Activated CD4-positive, alpha-beta T cell treated with anti-CD3 and anti-CD28 coated beads, Interleukin-2, amount 50 U/mL, for 4 hours (primary cell): ENCODE results near the gene CCDC27.
"Not testable (repeated sequence)": the region's sequence is repeated elsewhere in the genome, so short reads cannot be mapped to it uniquely, and the experiment has no call there.

ENCODE experiments used
- DNase-seq, 2 experiments: peaks; one replicate each; pipeline ENCODE4 v3.0.0-alpha.2; 2020

The CCDC27 gene

DNA sequence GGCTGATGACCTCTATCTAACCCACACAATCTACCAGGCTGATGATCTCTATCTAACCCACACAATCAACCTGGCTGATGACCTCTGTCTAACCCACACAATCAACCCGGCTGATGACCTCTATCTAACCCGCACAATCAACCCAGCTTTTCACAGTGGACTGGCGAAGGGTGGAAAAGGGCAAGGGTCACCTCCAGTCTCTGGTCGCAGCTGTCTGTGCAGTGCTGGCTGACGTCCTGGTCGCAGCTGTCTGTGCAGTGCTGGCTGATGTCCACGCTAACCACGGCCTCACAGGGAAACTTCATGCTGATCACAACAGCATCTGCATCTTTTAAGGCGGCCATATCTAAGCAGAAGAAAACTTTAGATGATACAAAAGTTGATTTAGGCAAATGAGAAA is 12.2 kb upstream of the CCDC27 start:
- DNase-seq: no peak

DNA sequence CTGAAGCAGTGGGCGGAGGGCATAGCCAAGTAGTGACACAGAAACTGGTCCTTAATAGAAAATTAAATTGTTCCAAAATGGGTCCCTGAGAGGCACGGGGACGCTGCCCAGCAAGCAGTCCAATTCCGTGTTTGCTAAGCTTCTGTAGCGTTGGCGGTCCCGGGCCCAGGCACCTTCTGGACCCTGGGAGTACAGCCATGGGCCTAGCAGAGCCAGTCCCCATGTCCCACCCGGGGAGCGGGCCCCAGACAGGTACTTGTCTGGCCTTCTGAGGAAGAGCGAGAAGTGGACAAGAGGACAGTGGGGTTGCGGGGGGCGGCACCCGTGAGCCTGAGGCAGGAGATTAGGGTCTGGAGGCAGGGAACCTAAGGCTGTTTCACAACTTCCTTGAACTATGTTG is 11.5 kb upstream of the CCDC27 start:
- no peak for DNase-seq

DNA sequence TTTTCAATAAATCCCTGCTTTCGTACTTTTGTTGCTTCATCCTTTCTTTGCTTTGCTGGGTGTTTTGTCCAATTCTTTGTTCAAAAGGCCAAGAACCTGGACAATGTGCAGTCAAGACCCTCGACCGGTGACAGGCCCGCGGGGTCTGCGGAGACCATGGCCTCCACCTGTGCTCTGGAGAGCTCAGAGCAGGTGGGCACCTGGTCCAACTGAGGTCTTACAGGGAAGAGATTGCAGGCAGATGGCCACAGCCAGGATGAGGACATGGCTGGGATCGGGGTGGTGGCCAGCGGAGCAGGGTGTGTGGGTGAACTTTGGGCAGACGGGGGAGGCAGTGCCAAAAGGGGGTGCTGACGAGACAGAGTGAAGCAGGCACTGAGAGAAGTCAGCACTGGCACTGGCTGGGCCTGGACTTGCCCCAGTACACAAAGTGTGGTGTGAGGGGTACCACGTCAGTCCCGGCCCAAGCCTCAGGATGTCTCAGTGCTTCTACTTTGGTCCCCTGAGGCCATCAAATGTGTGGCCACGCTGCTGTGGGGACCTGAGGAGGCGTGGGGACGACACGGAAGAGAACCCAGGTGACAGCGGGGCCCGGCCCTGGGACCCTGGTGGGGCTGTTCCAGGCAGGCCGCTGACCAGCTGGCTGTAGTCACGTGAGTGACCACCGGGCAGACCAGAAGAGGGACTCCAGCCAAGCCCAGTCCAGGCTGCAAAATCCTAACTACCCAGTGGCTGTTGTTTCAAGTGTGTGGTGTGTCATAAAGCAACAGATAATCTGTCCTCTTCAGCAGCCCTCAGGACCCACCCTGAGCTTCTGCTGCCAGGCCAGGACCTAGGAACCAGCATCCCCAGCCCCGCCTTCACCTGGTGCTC is 10.4 kb upstream of the CCDC27 start:
- no peak for DNase-seq

DNA sequence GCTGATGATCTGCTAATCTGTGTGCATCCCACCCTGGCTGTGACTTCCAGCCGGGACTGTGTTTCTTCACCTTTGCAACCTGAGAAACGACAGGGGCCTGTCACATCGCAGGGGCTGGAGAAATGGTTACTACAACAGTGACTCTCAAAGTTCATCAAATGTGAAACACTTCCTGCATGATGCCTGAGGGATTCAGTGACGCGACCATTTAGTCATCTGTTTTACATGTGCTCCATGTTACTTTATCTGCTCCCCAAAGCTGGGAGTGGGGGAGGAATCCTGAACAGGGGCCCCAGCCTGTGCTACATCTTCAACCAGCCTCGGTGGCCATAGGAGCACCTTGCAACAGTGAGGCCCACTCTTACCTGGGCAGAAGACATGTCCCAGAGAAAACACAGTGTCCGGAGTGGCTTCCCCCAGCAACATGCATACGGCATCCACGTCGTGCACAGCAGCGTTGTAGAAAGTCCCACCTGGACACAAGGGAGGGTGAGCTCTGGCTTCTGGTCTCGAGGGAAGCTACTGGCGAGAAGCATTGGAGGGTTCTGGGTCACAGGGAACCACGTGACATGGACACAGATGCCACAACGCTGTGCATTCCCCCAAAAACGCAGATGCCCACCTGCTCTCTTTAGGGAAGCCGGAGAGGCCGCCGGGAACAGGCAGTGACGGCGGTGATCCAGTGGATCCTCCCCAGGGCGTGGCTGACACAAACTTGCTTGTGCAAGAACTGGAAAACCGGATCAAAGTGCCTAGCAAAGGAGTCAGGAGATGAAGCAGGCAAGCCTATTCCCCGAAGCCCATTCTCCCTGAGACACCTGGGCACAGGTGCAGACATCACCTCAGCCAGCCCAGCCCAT is 9.6 kb upstream of the CCDC27 start:
- DNase-seq: no peak

DNA sequence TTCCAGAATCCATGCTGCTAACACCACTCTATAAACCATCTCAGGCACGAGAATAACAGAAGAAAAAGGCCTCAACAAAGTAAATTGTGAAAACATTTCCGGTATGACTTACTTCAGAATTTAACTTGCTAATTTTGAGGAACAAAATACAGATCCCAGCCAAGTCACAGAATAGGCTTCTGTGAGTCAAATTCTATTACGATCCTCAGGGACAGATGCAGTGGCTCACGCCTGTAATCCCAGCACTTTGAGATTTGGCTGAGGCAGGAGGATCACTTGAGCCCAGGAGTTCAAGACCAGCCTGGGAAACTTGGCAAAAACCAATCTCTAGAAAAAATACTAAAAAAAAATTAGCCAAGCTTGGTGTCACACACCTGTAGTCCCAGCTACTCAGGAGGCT is 8.8 kb upstream of the CCDC27 start:
- DNase-seq: no peak

DNA sequence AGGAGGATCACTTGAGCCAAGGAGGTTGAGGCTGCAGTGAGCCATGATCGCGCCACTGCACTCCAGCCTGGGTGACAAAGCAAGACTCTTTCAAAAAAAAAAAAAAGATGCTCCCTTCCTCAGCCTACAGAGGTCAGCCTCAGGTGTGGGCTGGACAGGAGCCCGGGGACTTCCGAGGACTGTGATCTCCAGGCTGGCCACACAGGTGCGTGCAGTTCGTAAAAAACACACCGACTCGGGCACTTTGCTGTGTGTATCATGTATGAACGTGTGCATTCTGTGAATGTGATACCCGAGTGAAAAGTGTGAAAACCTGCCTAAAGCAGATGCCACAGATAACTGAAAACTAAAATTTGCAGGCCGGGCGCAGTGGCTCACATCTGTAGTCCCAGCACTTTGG is 8.4 kb upstream of the CCDC27 start:
- no peak for DNase-seq

DNA sequence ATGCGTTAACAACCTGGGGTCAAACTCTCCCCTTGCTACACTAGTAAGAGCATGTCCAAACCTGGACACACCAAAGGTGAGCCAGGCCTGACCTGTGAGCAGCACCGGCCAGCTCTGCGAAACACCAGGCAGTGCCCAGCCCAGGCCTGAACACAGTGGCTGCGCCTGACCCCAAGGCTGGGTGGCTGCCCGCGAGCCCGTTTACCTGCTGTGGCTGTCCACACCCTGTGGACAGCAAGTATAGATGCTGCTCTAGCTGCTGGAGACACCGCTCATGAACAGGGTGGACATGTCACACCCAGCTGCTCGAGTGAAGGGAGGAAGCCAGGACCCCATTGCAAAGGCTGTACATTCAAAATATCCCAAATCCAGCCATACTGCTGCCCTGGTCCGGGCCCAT is 7.6 kb upstream of the CCDC27 start:
- DNase-seq: no peak

DNA sequence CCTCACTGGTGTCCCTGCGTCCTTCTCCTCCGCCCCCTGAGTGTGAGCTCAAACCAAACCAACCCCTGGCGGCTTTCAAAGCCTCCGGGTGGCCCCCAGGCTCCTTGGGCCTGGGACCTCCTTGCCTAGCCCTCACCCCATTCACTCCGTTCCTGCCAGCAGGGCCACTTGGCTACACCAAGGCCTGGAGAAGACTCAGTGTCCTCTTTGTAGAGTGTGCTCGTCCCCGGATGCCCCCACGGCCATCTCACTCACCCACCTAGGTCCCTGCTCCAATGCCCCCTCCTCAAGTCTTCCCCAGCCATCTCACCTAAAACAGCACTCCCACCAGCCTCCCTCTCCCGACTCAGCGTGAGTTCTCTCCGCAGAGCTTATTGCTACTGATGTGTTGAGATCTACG is 7.2 kb upstream of the CCDC27 start:
- no peak for DNase-seq

DNA sequence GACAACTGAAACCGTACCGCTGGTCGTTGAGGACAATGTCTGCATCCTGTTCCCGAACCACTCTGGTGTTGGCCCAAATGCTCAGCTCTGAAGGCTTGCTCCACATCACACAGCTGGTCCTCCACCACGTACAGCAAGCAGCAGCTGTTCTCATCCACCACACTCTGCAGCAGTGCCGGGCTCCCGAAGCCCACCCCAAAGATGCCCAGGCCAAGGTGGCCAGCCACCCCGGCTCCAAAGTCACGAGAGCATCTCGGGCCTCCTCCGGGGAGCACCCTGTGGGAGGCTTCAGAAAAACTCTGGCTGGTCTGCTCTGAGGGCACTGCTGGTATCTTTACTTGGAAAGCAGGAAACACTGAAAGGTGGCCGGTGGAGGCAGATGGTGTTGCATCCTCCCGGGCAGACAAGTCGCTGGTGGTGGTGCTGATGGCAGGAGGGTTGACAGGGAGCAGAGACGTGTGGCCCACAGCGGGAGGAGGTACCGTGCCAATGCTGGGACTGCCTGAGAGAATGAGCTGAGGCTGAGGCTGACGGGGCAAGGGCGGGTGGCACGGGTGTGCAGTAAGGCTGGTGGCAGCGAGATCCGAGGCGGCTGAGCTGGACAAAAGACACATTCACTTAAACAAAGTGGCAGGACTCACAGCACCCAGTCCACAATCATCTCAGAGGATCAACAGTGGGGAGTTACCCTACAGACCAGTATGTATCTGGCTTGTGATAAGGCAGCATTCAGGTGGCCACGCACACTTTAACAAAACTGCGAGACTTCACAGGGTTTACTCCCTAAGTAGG is 6.5 kb upstream of the CCDC27 start:
- no peak for DNase-seq

DNA sequence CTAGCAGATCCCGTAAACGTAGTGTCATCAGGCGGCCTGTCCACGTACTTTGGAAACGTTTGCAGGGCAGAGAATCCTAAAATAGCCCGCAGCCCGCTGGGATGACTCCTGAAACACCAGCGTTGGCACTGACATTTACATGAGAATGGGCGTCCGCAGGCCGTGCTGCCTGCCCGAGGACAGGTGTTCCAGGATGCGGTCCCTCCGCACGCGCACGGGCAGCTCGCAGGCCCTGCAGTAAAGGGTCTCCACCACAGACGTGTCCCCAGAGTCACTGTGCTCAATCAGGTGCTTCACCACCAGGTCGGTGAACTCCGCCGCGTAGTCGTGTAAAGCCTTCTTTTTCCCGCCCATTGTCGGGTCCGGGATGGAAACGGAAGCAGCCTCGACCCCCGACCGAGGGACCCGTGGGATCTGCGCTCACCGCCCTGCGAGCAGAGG is 5.8 kb upstream of the CCDC27 start:
- no peak for DNase-seq

DNA sequence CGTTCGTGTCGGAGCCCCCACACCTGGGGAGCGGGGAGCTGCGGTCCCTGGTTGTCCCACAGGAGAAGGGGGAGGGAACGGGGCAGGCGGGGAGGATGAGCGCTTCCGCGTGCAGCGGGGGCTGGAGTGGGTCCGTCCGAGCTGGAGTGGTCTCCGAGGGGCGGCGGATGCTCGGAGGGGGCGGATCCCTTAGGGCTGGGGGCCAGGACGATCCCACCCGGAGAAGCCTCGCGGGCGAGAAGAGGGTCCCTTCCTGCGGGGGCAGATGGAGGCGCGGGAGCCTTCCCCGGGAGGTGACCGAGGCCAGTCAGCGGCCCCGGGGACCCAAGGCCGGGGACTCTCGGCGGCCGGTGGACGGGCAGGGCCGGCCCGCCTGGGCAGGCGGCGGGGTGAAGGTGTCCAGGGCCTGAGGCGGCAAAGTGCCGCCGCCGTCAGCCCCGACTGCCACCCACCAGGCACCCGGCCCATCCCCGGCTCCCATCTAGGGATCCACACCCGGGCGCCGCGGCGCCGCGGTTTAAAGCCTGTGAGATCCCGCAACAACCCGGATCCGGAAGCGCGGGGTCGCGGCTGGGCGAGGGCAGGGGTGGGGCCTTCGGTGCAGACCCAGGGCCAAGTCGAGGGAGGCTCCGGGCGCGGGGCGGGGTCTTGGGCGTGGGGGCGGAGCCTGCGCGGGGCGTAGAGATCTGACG is 5.3 kb upstream of the CCDC27 start:
- peak; percentile 84 to 86 for DNase-seq

DNA sequence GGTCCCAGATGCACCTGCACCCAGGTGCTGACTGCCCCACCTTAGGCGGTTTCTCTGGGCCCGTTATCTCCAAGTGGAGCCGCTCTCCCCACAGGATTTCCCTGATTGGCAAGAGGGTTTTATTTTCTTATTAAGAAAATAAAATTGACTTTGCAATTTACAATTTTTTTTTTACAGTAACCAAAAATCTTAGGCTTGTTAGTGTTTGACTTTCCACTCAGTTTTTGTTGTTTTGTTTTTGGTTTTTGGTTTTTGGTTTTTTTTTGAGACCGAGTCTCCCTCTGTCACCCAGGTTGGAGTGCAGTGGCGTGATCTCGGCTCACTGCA is 4.8 kb upstream of the CCDC27 start:
- DNase-seq: no peak

DNA sequence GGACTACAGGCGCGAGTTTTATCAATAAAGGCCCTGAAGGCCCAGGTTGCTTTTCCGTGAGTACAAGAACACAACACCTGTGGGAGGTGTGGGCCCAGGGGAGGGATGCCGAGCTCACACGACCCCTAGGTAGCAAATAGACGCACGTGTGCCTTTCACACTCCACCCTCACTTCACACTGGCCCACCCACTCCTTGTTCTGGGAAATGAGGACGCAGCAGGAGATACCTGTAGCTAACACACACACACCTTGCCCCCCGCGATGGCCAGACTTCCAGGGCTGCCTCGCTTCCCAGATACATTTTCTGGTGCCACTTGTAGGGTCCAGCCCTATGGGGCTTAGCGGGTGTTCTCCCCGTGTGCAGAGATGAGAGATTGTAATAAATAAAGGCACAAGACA is 4.3 kb upstream of the CCDC27 start:
- no peak for DNase-seq

DNA sequence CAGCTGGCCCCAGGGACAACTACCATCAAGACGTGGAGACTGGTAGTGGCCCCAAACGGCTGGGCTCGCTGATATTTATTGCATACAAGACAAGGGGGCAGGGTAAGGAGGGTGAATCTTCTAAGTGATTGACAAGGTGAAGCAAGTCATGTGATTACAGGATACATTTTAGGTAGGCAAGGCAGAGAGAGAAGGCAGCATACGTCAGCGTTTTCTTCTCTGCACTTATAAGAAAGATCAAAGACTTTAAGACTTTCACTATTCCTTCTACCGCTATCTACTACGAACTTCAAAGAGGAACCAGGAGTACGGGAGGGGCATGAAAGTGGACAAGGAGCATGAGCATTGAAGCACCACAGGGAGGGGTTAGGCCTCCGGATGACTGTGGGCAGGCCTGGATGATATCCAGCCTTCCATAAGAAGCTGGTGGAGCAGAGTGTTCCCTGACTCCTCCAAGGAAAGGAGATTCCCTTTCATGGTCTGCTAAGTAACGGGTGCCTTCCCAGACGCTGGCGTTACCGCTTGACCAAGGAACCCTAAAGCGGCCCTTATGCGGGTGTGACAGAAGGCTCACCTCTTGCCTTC is 3.8 kb upstream of the CCDC27 start:
- not testable (repeated sequence) for DNase-seq

DNA sequence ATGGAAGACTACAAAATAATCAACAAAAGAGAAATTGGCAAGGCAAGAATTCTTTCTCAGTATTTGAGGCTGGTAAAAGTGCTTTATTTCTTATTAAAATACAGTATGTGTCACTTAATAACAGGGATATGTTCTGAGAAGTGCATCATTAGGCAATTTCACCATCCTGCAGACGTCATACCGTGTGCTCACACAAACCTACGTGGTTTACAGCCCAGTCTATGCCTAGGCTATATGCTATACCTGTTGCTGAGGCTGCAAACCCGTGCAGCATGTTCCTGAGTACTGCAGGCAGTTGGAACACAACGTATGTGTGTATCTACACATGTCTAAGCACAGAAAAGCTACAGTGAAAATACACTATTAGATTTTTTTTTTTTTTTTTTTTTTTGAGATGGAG is 2.7 kb upstream of the CCDC27 start:
- no peak for DNase-seq

DNA sequence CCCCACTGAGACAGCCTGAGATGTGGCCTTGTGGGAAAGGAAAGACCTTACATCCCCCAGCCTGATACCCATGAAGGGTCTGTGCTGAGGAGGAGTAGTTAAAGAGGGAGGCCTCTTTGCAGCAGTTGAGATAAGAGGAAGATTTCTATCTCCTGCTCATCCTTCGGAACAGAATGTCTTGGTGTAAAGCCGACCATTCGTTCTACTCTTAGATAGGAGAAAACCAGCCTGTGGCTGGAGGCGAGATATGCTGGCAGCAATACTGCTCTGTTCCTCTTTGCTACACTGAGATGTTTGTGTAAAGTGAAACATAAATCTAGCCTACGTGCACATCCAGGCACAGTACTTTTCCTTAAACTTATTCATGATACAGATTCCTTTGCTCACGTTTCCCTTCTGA is 1.5 kb upstream of the CCDC27 start:
- DNase-seq: no peak

DNA sequence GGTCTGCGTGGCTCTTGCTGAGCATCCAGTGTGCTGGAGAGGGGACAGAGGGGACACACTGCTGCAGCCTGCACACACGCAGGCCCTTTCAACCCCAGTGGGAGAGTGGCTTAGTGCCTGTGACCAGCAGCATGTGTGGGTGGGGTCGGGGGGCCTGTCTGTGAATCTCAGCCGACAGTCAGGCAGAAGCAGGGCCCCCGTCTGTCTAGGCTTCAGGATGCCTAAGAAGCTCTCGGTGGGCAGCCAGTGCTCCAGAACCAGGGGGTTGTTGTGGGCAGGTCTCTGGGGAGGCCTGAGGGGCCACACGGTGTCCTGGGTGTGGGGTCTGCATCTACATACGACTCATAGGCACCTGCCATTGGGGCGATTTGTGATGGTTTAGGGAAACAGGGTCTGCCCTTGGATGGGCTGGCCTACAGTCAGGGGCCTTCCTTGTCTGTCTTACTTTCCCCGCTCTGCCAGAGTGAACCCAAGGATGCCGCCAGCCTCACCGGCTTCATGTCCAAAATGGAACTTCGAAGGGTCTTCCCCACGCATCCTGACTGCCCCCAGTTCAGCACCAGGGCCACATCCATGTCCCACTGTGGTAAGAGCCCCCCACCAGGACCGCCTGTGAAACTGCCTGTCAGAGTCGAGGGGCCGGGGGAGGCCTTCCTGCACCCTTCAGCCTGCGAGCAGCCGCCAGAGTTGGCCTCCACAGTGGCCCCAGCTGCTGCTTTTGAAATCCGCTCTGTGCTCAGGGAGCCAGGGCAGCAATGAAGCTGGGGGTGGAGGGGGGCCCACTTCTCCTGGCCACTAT is 1.6 kb downstream of the CCDC27 start:
- no peak for DNase-seq

DNA sequence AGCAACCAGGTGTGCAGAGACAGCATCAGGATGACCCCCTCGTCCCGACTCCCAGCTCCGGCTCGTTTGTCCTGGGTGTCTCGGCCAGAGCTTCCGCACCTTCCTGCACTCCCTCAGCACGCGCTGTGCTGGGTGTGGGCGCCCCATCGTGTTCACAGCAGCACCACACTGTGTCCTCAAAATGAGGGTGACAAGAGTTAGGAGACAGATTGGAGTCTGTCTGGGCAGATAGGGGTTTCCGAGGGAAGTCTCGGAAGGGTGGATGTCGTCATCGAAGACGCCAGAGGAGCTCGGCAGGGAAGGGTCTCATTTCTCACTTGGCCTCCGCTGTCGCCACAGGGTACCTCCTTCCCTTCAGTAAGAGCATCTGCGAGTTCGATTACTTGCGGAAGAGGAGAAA is 4.1 kb downstream of the CCDC27 start:
- DNase-seq: no peak

DNA sequence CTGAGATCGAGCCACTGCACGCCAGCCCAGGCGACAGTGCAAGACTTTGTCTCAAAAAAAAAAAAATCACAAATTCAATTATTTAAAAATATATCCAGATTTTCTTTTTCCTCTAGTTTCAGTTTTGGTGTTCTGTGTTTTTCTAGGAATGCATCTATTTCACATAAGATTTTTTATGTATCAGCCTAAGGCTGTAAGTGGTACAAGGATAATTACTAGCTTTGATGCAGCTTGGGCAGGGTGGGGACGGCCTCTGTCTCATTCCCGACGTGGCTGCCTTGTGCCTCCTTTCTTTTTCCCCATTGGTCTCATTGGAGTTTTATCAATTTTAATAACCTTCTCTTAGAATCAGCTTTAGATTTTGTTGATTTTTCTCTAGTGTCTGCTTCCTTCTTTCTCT is 6.9 kb downstream of the CCDC27 start:
- no peak for DNase-seq

DNA sequence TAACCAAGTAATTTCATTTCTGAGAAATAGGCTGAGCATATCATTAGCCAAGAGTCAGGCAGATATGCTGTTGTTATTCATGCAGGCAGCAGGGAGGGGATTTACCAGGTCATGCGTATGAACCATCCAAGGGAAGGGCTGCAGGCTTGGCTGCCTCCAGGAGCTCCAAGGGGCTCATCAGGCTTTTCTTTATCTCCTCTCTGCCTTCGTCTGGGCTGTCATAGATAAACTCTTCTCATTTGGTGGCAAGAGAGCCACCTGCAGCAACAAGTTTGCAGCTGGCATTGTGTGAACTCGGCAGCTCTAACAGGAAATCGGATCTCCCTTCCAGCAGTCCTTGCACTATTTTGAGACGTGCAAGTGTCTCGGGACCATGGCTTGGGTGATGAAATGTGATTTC is 7.5 kb downstream of the CCDC27 start:
- DNase-seq: no peak

DNA sequence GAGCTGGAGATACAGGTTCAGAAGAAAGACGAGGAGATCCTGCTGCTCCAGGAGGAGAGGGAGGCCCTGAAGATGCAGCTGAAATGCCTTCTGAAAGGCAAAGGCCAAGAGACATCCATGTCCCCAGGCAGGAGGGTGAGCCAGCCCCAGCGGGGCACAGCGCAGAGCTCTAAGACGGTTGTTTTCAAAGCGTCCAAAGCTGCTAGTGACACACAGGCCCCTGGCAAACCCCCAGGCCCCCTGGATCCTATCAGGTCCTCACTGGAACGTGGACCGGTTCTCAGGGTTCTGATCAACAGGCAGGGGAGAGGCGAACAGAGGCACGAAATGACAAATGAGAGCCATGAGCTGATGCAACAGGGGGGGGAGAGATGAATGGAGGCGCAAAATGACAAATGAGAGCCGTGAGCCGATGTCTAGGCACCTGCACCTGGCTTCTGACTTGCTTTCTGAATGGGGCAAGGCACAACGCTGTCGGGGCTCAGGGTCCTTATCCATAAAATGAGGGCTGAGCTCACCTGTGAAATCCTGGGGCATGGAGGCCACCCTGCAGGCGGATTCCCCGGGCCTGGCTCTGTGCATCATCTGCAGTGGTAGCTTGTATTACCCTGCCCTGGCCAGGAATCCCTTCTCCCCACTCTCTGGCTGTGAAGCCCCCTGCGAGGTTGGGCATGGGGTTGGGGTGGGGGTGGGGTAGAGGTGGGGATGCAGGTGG is 9.2 kb downstream of the CCDC27 start:
- DNase-seq: no peak
